A549 (cell line): ENCODE data around the gene BTN2A1. TPM values are rescaled to one million over a fixed set of nuclear protein-coding genes. Genes with fewer than 3 reads are reported as not detected.

ENCODE experiments used
- ATAC-seq, 2 experiments: fragments of 200-7000 bp in 1 of 2; fragments of >200 bp in 1 of 2; cut with Nextera tagmentation in 1 of 2; cut with Tn5 transposase in 1 of 2; 3 replicates each; pipeline versions ENCODE4 v1.8.0 to v1.9.1; 2018 to 2020; ENCODE audit warnings: mild to moderate bottlenecking in 1 of 2, moderate library complexity in 1 of 2
- CTCF ChIA-PET: fragments of 300-600 bp; sonication (Branson Sonifier 250); formaldehyde crosslinking; extraction: SDS; loops from one replicate; lab custom pipeline; 2021; ENCODE audit warnings: antibody characterized with exemption, inconsistent platforms; lab: Yijun Ruan, JAX
- POLR2A ChIA-PET: fragments of 350-600 bp; formaldehyde crosslinking; extraction: SDS; loops from one replicate; lab custom pipeline; 2021; ENCODE audit warnings: antibody characterized with exemption, inconsistent platforms; lab: Yijun Ruan, JAX
- DNase-seq, 2 experiments: peaks; one replicate each; pipeline versions ENCODE4 v3.0.0 to v3.0.0-alpha.2; 2011 to 2016; ENCODE audit warnings: low read depth in 1 of 2, low spot score in 1 of 2
- FAIRE-seq: peaks from 2 replicates; lab custom pipeline; 2011; peaks lifted over from hg19 to GRCh38; lab: Jason Lieb, UNC
- H3K27ac ChIP-seq, 2 experiments: fragments of >200 bp; sonication (Bioruptor Twin); formaldehyde crosslinking; 3 replicates each; pipeline ENCODE4 v1.5.1; 2016 to 2017
- H3K4me1 ChIP-seq: fragments of >200 bp; sonication (Bioruptor Twin); formaldehyde crosslinking; 3 replicates; pipeline ENCODE4 v1.6.1; 2016
- H3K4me2 ChIP-seq: fragments of >200 bp; sonication (Bioruptor Twin); formaldehyde crosslinking; 3 replicates; pipeline ENCODE4 v1.6.1; 2016
- H3K4me3 ChIP-seq: fragments of >200 bp; sonication (Bioruptor Twin); formaldehyde crosslinking; 3 replicates; pipeline ENCODE4 v1.5.1; 2016
- H3K9me3 ChIP-seq: fragments of >200 bp; sonication (Bioruptor Twin); formaldehyde crosslinking; 3 replicates; pipeline ENCODE4 v1.6.1; 2016
- ATOH8 ChIP-seq: fragments of 250-450 bp; sonication (Bioruptor Pico); IDR thresholded peaks from 2 replicates; pipeline ENCODE4 v1.5.0; 2020; ENCODE audit warnings: low read depth, mild to moderate bottlenecking, moderate library complexity
- CBX2 ChIP-seq: fragments of 200-600 bp; sonication (generic); IDR thresholded peaks from 2 replicates; pipeline ENCODE4 v1.6.1; 2016; ENCODE audit warnings: low read depth, mild to moderate bottlenecking, borderline replicate concordance
- CBX8 ChIP-seq: fragments of 200-600 bp; sonication (generic); IDR thresholded peaks from 2 replicates; pipeline ENCODE4 v1.6.1; 2016
- CHD2 ChIP-seq: fragments of 150-350 bp; IDR thresholded peaks from 2 replicates; pipeline ENCODE4 v1.6.1; 2014; ENCODE audit warnings: low read length; ENCODE audit not compliant: partially characterized antibody
- CTCF ChIP-seq: fragments of >200 bp; sonication (Bioruptor Twin); formaldehyde crosslinking; IDR thresholded peaks from 3 replicates; pipeline ENCODE4 v1.5.1; 2016
- E2F6 ChIP-seq: IDR thresholded peaks from 2 replicates; pipeline ENCODE4 v1.6.1; 2012; ENCODE audit warnings: low read depth, borderline replicate concordance
- EHMT2 ChIP-seq: fragments of 200-600 bp; sonication (generic); IDR thresholded peaks from 2 replicates; pipeline ENCODE4 v1.6.1; 2016; ENCODE audit warnings: antibody characterized with exemption, low read depth, mild to moderate bottlenecking, moderate library complexity
- ELK1 ChIP-seq: fragments of 150-350 bp; IDR thresholded peaks from 2 replicates; pipeline ENCODE4 v1.6.1; 2014; ENCODE audit warnings: low read depth, mild to moderate bottlenecking, low read length
- FOSL2 ChIP-seq, 2 experiments: fragments of 450-650 bp in 1 of 2; fragments of >200 bp in 1 of 2; sonication (Bioruptor Twin) in 1 of 2; formaldehyde crosslinking; IDR thresholded peaks; 2 replicates each; pipeline versions ENCODE4 v1.5.0 to v1.6.1; 2016 to 2020; ENCODE audit warnings: mild to moderate bottlenecking in 1 of 2, moderate library complexity in 1 of 2
- FOXS1 ChIP-seq: fragments of 250-450 bp; sonication (Bioruptor Pico); IDR thresholded peaks from 2 replicates; pipeline ENCODE4 v1.5.0; 2020; ENCODE audit warnings: mild to moderate bottlenecking, moderate library complexity
- HOXA7 ChIP-seq: fragments of 250-450 bp; sonication (Bioruptor Pico); IDR thresholded peaks from 2 replicates; pipeline ENCODE4 v1.5.0; 2020; ENCODE audit warnings: mild to moderate bottlenecking, moderate library complexity
- HOXB5 ChIP-seq: fragments of 250-450 bp; sonication (Bioruptor Pico); IDR thresholded peaks from 2 replicates; pipeline ENCODE4 v1.5.0; 2020; ENCODE audit warnings: mild to moderate bottlenecking, moderate library complexity
- JUN ChIP-seq, 2 experiments: fragments of >200 bp; sonication (Bioruptor Twin); formaldehyde crosslinking; IDR thresholded peaks; 2 replicates in 1 of 2; 3 replicates in 1 of 2; pipeline ENCODE4 v1.6.1; 2016 to 2017
- MAFK ChIP-seq: fragments of 450-650 bp; IDR thresholded peaks from 2 replicates; pipeline ENCODE4 v1.6.1; 2014; ENCODE audit not compliant: partially characterized antibody
- RAD21 ChIP-seq, 2 experiments: fragments of >200 bp in 1 of 2; sonication (Bioruptor Twin) in 1 of 2; formaldehyde crosslinking in 1 of 2; IDR thresholded peaks in 1 of 2; conservative IDR thresholded peaks in 1 of 2; 2 replicates in 1 of 2; 3 replicates in 1 of 2; pipeline ENCODE4 v1.6.1; 2012 to 2018; ENCODE audit warnings: inconsistent platforms in 1 of 2
- RCOR1 ChIP-seq: fragments of 150-350 bp; IDR thresholded peaks from 2 replicates; pipeline ENCODE4 v1.6.1; 2014; ENCODE audit warnings: antibody characterized with exemption, low read length, low read depth
- RFX5 ChIP-seq: fragments of 450-650 bp; IDR thresholded peaks from 2 replicates; pipeline ENCODE4 v1.7.1; 2014; ENCODE audit warnings: antibody characterized with exemption, mild to moderate bottlenecking, moderate library complexity
- USF2 ChIP-seq: fragments of 450-650 bp; IDR thresholded peaks from 2 replicates; pipeline ENCODE4 v1.6.1; 2014; ENCODE audit warnings: antibody characterized with exemption
- ZC3H11A ChIP-seq: fragments of 450-650 bp; IDR thresholded peaks from 2 replicates; pipeline ENCODE4 v1.6.1; 2014; ENCODE audit warnings: antibody characterized with exemption, mild to moderate bottlenecking
- ZNF302 ChIP-seq: fragments of 250-450 bp; sonication (Bioruptor Pico); IDR thresholded peaks from 2 replicates; pipeline ENCODE4 v1.9.0; 2021; ENCODE audit warnings: inconsistent platforms, mild to moderate bottlenecking, moderate library complexity
- WGBS: methylation state at CpG from one replicate; pipeline ENCODE4 v1.1.6; 2017; ENCODE audit errors: missing lambda C conversion rate; 5-methylcytosine and 5-hydroxymethylcytosine counted together
- polyA plus RNA-seq, 4 experiments: library from polyadenylated mRNA; depleted of rRNA in 3 of 4; stranded (reverse); fragments of >200 nt; fragmentation: RNase III in 1 of 4; extraction: RNeasy Plus Mini Kit Qiagen cat#74134 plus additional on column Dnase treatment in 1 of 4; gene quantifications; 2 replicates in 3 of 4; 3 replicates in 1 of 4; pipeline ENCODE4 v1.2.3, GENCODE V29; 2011 to 2017

The BTN2A1 gene
- polyA plus RNA-seq, 2 of the 4 experiments (the other 2 are of a cell fraction): 20.3 to 20.7 TPM

- FAIRE-seq (no peak), DNase-seq (no peak), ATAC-seq (no peak)
- 74% methylated on average over 5 of the region's 5 CpGs for WGBS
- Histone ChIP-seq H3K27ac (no peak overlapping the region), H3K4me3 (no peak overlapping the region), H3K4me2 (no peak overlapping the region), H3K4me1 (no peaks in the 10 kb centered on the region), H3K9me3 (no peaks in the 10 kb centered on the region)
- POLR2A ChIA-PET: no interaction called here
- TF ChIP-seq MAFK (no peak), CBX2 (no peak), RAD21 (conservative IDR thresholded peaks at IDR 0.05 in 1 of 2, IDR thresholded peaks at IDR 0.05 in 1 of 2) (no peak)
- CTCF ChIA-PET: interaction anchor here (0.6 kb wide), 1 partner anchor 150 kb away, joined by 3 read pairs; no protein-coding TSS in a partner anchor
Measured at GRCh38 chr6:26491604-26492003, 33.8 kb downstream of the BTN2A1 start.

GRCh38 chr6:26493258-26493657 is 35.5 kb downstream of the BTN2A1 start:
- H3K4me2 ChIP-seq: no peak overlapping the region
- H3K27ac ChIP-seq: no peak overlapping the region
- no peak for TF ChIP-seq ZNF302 (CRISPR knock-in tag)
- no peak for TF ChIP-seq CBX8
- TF ChIP-seq HOXA7: no peak
- TF ChIP-seq USF2: no peak
- TF ChIP-seq RAD21 (conservative IDR thresholded peaks at IDR 0.05 in 1 of 2, IDR thresholded peaks at IDR 0.05 in 1 of 2): no peak
- TF ChIP-seq EHMT2: no peak
- TF ChIP-seq FOSL2 (IDR thresholded peaks at IDR 0.05): no peak
- no peak for TF ChIP-seq FOSL2 (CRISPR knock-in tag; IDR thresholded peaks at IDR 0.05)
- whole genome bisulfite sequencing: 81% methylated on average over 2 of the region's 2 CpGs
- no peak overlapping the region for H3K4me3 ChIP-seq
- FAIRE-seq (no peak), ATAC-seq (peak; percentile 56 to 76; a peak in 4 of 6 replicates), DNase-seq (peak in 1 of 2 experiments; percentile 40)
- H3K4me1 ChIP-seq: no peaks in the 10 kb centered on the region
- no peaks in the 10 kb centered on the region for H3K9me3 ChIP-seq
- CTCF ChIA-PET: interaction anchor here (0.6 to 1.0 kb wide), 2 partner anchors 32 to 159 kb away, joined by 3 to 4 read pairs; no protein-coding TSS in a partner anchor
- POLR2A ChIA-PET: no interaction called here

- Histone ChIP-seq H3K4me2 (no peak overlapping the region), H3K27ac (no peak overlapping the region), H3K4me1 (no peaks in the 10 kb centered on the region), H3K4me3 (no peak overlapping the region), H3K9me3 (no peaks in the 10 kb centered on the region)
- ChIA-PET POLR2A (no interaction called here), CTCF (interaction anchor here (0.6 to 1.0 kb wide), 2 partner anchors 31 to 160 kb away, joined by 3 to 4 read pairs; no protein-coding TSS in a partner anchor)
- DNase-seq: no peak
- WGBS: 82% methylated on average over 3 of the region's 3 CpGs
- TF ChIP-seq ZC3H11A (no peak), RFX5 (no peak), E2F6 (no peak), USF2 (no peak), HOXB5 (CRISPR knock-in tag) (no peak), CTCF (no peak), RCOR1 (no peak), FOXS1 (CRISPR knock-in tag) (no peak), CHD2 (no peak), ATOH8 (CRISPR knock-in tag) (no peak), HOXA7 (no peak), JUN (IDR thresholded peaks at IDR 0.05) (no peak), ELK1 (no peak)
- ATAC-seq: no peak
- FAIRE-seq: no peak
Measured at GRCh38 chr6:26494117-26494516, 36.4 kb downstream of the BTN2A1 start.
